Effector CD4-positive, alpha-beta T cell (primary cell): Measurements from ENCODE around the gene AQP12B.

Experiments
- DNase-seq: peaks from one replicate; pipeline ENCODE4 v3.0.0-alpha.2; 2020

AQP12B gene

DNA sequence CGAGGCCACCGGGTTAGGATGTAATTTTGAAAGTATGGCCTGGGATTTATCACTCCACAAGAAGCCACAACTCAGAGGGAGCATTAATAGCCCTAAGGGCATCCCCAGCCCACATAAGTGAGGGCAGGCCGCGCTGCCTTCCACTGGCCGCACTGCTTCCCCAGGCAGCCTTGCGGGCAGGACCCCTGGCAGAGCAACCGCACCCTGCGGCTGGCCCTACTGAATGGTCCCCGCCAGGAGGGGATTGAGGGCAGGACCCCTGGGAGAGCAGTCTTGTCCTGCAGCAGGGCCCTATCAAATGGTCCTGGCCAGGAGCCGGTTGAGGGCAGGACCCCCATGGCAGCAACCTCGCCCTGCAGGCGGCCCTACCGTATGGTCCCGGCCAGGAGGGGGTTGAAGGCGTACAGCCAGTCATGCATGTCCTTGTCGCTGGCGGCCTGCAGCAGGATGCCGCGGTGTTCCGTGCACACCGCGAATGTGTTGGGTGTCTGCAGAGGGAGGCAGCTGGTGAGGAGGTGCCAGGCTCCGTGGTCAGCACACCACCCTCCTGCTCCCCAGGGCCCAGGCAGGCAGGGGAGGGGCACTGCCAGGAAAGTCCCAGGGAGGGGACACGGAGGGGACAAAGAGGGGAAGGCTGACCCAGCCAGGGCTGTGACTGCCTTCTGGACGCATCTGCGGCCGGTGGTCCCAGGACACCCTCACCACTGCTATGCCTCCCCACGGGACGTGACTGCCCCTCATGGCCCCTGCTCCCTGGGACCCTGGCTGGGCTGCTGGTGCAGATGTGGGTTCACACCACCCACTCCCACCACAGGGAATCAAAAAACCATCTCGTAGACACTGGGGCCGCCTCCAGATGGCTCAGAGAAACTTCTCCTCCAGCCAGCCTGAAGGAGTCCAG lies 35.2 kb upstream of the AQP12B start:
- DNase-seq: no peak

DNA sequence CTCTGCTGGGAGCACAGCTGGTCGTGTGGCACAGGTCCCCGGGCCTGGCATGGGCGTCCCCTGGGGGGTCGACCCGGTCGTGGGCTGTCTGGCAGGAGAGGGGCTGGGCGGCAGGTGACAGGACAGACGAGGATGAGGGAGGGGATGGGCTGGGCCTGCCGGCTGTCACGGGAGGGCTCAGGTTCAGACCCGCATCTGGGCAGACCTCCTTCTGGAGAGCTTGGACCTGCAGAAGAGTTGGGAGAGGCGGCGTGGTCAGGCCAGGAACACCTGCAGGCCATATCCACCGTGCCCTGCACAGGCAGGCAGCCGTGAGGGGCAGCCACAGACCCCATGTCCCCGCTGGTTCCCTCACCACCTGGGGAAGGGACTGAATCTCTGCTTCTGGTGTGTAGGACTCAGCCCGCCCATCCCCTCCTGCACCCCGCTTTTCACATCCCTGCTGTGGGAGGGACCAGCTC lies 34.5 kb upstream of the AQP12B start:
- DNase-seq: no peak

DNA sequence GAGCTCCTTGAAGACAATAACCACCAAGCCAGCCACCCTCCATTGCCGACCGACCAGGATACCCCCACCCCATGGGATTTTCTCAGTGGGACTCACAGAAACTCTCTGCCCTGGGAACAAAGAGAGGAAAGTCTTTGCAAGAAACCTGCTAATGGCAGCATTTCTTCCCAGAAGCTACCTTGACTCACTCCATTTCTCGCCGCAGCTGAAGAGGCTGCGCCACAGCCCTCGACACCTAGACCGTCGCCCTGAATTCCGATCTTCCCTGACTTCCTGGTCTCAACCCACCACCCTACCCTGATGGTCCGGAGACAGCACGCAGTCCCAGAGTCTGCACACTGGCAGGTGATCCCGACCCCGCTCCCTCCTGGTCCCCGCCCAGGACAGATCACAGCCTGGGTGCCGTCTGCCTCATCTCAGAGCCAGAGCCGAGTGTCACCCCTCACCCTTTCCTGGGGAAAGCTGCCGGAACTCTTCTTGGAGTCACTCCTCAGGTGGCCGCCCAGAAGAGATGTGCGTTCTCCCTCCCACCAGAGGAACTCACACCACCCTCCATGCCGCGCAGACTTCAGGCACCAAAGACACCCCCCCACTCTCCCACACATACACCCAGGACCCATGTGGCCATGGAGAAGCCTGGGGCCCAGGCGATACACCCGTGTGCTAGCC lies 33.6 kb upstream of the AQP12B start:
- DNase-seq: no peak

DNA sequence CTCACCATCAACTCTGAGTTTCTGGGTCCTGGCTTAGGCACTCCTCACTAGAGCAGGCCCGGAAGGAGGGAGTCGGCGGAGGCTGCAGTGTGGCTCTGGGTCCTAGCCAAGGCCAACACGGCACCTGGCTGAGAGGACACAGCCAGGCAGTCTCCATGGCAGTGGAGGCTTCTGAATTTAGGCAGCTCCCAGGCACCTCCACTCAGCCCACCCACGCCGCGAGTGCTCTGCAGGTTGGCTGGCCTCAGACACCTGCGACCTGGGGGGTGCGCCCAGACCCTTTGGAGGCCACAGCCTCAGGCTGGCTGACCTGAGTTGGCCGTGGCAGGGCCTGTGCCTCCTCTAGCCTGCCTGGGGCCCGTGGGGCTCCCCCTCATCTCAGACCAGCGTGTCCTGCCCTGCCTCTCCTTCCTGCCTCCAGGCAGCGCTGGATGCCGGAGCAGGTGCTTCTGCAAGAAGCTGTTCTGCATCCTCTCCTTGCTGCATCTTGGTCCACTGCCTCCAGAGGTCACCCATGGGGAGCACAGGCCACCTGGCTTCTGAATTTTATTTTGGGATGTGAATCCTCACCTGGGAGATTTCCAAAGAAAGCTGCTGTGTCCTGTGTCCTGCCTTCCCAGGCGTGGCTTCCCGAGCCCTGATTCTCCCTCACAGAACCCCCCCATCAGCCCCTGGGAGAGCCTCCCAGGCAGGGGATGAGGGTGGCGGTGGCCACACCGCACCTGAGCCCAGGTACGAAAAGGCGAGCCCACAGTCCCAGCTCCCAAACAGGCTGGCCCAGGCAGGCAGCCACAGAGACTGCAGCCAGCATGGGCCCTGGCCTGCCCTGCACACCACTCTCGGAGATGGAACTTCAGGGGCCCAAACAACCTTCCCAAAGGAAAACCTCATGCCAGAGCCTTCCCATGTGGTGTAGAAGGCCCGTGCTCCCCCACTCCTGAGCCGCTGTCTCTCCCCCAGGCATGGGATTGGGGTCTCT lies 32.4 kb upstream of the AQP12B start:
- no peak for DNase-seq

- no peak for DNase-seq
These were observed 31.5 kb upstream of the AQP12B start for GRCh38 chr2:240713928-240714746.

- no peak for DNase-seq
These were observed 30.6 kb upstream of the AQP12B start for GRCh38 chr2:240713071-240713927.

GRCh38 chr2:240712121-240712520 lies 29.4 kb upstream of the AQP12B start:
- no peak for DNase-seq

DNA sequence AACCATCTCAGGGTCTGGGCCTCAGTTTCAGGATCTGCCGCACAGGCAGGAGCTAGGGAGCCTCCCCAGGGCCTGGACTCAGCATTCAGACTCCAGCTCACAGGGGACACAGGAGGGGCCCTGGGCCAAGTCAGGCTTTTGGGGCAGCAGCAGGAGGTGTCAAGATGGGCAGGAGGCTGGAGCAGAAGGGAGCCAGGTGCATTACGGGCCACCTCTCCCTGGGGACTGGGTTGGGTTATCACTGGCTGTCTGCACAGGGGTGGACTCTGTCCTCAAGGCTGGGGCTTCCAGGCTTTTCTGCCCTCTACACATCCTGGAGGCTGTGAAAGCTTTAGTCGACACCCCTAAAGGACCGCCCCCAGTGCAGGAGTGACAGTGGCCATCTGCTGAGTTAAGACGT lies 29.0 kb upstream of the AQP12B start:
- DNase-seq: no peak

DNA sequence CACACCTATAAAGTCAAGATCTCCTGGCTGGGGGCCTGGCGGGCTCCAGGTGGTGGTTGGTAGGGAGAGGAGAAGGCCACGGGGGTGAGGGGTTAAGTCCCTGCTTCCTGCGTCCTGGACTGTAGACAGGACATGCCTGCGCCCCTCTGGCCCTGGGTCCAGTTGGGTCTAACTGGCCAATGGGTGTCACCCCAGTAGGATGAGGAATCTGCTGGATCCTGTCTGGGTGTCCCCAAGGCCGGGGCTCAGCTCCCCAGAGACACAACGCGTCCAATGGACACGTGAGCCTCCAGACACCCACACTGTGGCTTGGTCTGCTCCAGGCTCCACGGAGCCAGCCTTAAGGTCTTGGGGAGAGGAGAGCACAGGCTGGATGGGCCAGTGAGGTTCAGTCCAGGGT lies 28.6 kb upstream of the AQP12B start:
- DNase-seq: no peak

GRCh38 chr2:240708457-240708856 lies 25.8 kb upstream of the AQP12B start:
- no peak for DNase-seq

DNA sequence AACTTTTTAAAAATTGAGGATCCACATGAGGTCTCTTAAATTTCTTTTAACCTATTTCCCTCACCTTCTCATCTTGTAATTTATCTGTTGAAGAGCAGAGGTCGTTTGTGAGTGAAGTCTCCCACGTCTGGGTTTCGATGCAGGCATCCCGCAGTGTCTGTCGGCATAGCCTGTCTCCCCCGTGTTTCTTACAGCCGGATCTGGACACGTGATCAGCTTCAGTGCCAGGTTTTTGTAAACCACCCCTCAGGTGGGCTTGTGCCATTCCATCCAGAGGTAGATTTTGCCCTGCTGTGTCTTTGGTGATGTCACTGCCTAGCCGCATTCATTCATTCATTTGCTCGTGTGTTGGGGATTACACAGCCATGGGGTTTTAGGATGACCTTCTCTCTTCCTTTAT lies 25.1 kb upstream of the AQP12B start:
- DNase-seq: no peak

- DNase-seq: no peak
These were observed 24.5 kb upstream of the AQP12B start for GRCh38 chr2:240707043-240707756.

DNA sequence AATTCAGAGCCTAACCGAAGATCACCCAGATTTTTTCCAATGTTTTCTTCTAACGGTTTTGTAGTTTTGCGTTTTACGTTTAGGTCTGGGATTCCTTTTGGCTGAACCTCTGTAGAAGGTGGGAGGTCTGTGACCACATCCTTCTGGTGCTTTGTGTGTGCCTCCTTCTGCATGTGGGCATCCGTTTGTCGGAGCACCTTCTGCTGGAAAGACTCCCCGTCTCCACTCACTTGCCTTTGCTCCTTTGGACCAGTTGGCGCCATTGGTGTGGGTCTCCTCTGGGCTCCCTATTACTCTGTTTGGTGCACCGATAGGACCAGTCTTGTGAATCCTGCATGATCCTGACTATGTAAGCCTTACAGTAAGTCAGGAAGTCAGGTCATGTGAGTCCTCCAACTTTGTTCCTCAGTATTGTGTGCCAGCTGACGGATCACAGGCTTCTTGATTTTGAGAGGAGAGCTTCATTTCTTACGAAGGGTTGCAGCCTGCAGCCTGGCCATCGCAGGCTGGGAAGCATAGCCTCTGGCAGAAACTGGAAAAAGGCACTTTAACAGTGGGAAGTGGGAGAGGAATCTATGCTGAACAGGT lies 22.6 kb upstream of the AQP12B start:
- no peak for DNase-seq

- DNase-seq: no peak
These were observed 22.0 kb upstream of the AQP12B start for GRCh38 chr2:240704651-240705050.

GRCh38 chr2:240703417-240704341 lies 21.0 kb upstream of the AQP12B start:
- no peak for DNase-seq

- DNase-seq: no peak
These were observed 19.9 kb upstream of the AQP12B start for GRCh38 chr2:240702640-240703011.

GRCh38 chr2:240701736-240702639 lies 19.3 kb upstream of the AQP12B start:
- no peak for DNase-seq
